Stomach (tissue), 9 donors: Measurements from ENCODE around the gene CD164L2. TPM values are rescaled to one million over a fixed set of nuclear protein-coding genes. Genes with fewer than 3 reads are reported as not detected.

ENCODE experiments used
- DNase-seq, 2 donors: peaks; one replicate each; pipeline versions ENCODE4 v3.0.0 to v3.0.0-alpha.2; 2013 to 2019
- H3K27ac ChIP-seq, 5 donors: fragments of 200-600 bp in 4 of 5; sonication (generic) in 4 of 5; one replicate each; pipeline ENCODE4 v1.5.1; 2013 to 2019; ENCODE audit warnings: mild to moderate bottlenecking in 1 of 5, moderate library complexity in 1 of 5
- H3K27me3 ChIP-seq, 3 donors: fragments of 200-600 bp; sonication (generic); one replicate each; pipeline ENCODE4 v1.5.1; 2017 to 2019; ENCODE audit warnings: mixed run types in 1 of 3
- H3K36me3 ChIP-seq, 4 donors: fragments of 200-600 bp; sonication (generic); 1 replicate in 3 of 4; 2 replicates in 1 of 4; pipeline ENCODE4 v1.5.1; 2016 to 2019
- H3K4me1 ChIP-seq, 4 donors: fragments of 200-600 bp; sonication (generic); one replicate each; pipeline ENCODE4 v1.5.1; 2016 to 2019
- H3K4me3 ChIP-seq, 4 donors: fragments of 200-600 bp; sonication (generic) in 3 of 4; one replicate each; pipeline ENCODE4 v1.5.1; 2016 to 2019; ENCODE audit warnings: mild to moderate bottlenecking in 1 of 4
- H3K9me3 ChIP-seq, 4 donors: fragments of 200-600 bp; sonication (generic); one replicate each; pipeline ENCODE4 v1.5.1; 2016 to 2019
- CTCF ChIP-seq, 7 experiments: fragments of 450-650 bp in 4 of 7; fragments of 200-600 bp in 3 of 7; sonication (generic) in 3 of 7; IDR thresholded peaks; one replicate each; pipeline ENCODE4 v1.5.1; 2016 to 2019; ENCODE audit warnings: antibody characterized with exemption in 7 of 7, control low read depth in 2 of 7, mild to moderate bottlenecking in 1 of 7
- EP300 ChIP-seq: sonication (generic); formaldehyde crosslinking; IDR thresholded peaks from one replicate; pipeline ENCODE4 v1.6.1; 2017; ENCODE audit warnings: antibody characterized with exemption
- POLR2A ChIP-seq, 4 donors: fragments of 450-650 bp; IDR thresholded peaks; one replicate each; pipeline ENCODE4 v1.6.1; 2016; ENCODE audit warnings: antibody characterized with exemption in 4 of 4, control low read depth in 2 of 4, mild to moderate bottlenecking in 1 of 4, moderate library complexity in 1 of 4
- POLR2AphosphoS5 ChIP-seq, 3 donors: sonication (generic); formaldehyde crosslinking; IDR thresholded peaks; one replicate each; pipeline ENCODE4 v1.6.1; 2016; ENCODE audit warnings: antibody characterized with exemption in 3 of 3
- WGBS, 5 donors: extraction: QIAGEN DNeasy Blood & Tissue Kit in 3 of 5; methylation state at CpG; one replicate each; pipeline versions ENCODE4 v1.1.5 to v1.1.7; 2013 to 2018; 5-methylcytosine and 5-hydroxymethylcytosine counted together
- intact Hi-C: fragments of 100-400 bp; cut with DNase I; formaldehyde crosslinking; loops from one replicate; pipeline ENCODE4 v1.15.1; 2023; ENCODE audit warnings: low total_unique reads
- polyA plus RNA-seq, 3 donors: library from polyadenylated mRNA; stranded (reverse); fragments of 200-250 nt; gene quantifications; one replicate each; pipeline ENCODE4 v1.2.3, GENCODE V29; 2013
- total RNA-seq, 5 donors: library from RNA; depleted of rRNA; stranded (reverse); fragments of >200 nt; gene quantifications; one replicate each; pipeline versions ENCODE4 v1.1.0 to v1.2.3, GENCODE V29; 2014 to 2016
- donor health status: healthy with polysubstance abuse.
- donor health status: Bipolar disorder and iron deficiency.
- donor health status: healthy.

The CD164L2 gene
- total and polyA plus RNA-seq, 8 donors = 1.5 to 8.7 TPM; not detected in 6

DNA sequence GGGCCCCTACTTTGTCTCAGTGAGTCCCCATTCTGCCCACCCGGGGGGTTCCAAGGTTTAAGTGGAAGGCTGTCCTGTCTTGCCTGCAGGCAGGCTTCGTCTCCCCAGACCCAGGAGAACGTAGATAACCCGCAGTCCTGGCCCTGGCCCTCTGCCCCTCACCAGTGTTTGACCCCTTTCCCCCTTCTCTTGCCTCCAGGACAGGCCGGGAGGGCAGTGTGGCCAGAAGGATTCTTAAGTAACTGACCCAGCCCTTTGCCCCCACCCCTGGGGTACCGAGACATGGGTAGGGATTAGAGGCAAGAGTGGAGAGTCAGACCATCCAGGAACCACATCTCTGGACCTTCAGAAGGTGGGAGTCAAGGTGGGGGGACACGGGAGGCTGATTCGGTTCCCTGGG is 52.3 kb downstream of the CD164L2 start:
- TF ChIP-seq POLR2AphosphoS5 (IDR thresholded peaks at IDR 0.05) (no peak), POLR2A (IDR thresholded peaks at IDR 0.05) (no peak), EP300 (no peak), CTCF (IDR thresholded peaks at IDR 0.05) (no peak)
- H3K36me3 ChIP-seq = peaks cover 62 to 97% (median 92%) of the 10 kb centered on the region in 4 donors
- no peaks in the 10 kb centered on the region for H3K9me3 ChIP-seq
- peaks cover 0 to 44% (median 26%) of the 10 kb centered on the region in 4 donors for H3K4me1 ChIP-seq
- H3K27ac ChIP-seq = no peak overlapping the region
- 74 to 85% (median 84%) methylated on average over 8 of the region's 8 CpGs for WGBS, 5 donors
- no peak overlapping the region for H3K4me3 ChIP-seq
- intact Hi-C loops = no loop called here
- no peaks in the 10 kb centered on the region for H3K27me3 ChIP-seq
- no peak for DNase-seq

Other genes starting within 250 kb of the CD164L2 start
- gene SLC9A1, start 228.2 kb downstream of the CD164L2 start, total RNA-seq = 100 to 1,000 TPM in 1 of 5 donors, 10 to 100 TPM in 4; 25.7 to 132 (median 42.0) TPM
- gene SLC9A1, start 228.2 kb downstream of the CD164L2 start, polyA plus RNA-seq = 10 to 100 TPM; 16.3 to 27.6 (median 19.2) TPM
- 10 to 100 TPM; 17.7 to 51.9 (median 35.3) TPM for gene WDTC1, start 148.7 kb downstream of the CD164L2 start, total RNA-seq
- 10 to 100 TPM in 2 of 3 donors, 1 to 10 TPM in 1; 7.8 to 21.4 (median 20.0) TPM for gene WDTC1, start 148.7 kb downstream of the CD164L2 start, polyA plus RNA-seq
- gene TMEM222, start 61.2 kb downstream of the CD164L2 start, total RNA-seq = 10 to 100 TPM in 3 of 5 donors, 1 to 10 TPM in 2; 1.8 to 18.8 (median 16.5) TPM
- gene TMEM222, start 61.2 kb downstream of the CD164L2 start, polyA plus RNA-seq = 10 to 100 TPM; 28.5 to 39.9 (median 38.6) TPM
- gene SYTL1, start 41.3 kb downstream of the CD164L2 start, total RNA-seq = 10 to 100 TPM; 15.6 to 65.1 (median 23.2) TPM
- gene SYTL1, start 41.3 kb downstream of the CD164L2 start, polyA plus RNA-seq = 100 to 1,000 TPM in 2 of 3 donors, 10 to 100 TPM in 1; 78.5 to 222 (median 137) TPM
- gene MAP3K6, start 16.4 kb downstream of the CD164L2 start, total RNA-seq = 10 to 100 TPM; 11.6 to 38.5 (median 25.8) TPM
- 100 to 1,000 TPM in 1 of 3 donors, 10 to 100 TPM in 2; 43.4 to 110 (median 48.0) TPM for gene MAP3K6, start 16.4 kb downstream of the CD164L2 start, polyA plus RNA-seq
- gene FCN3, start 8.5 kb downstream of the CD164L2 start, total RNA-seq = 10 to 100 TPM in 1 of 5 donors, 1 to 10 TPM in 1, under 1 TPM in 1, not detected in 2; 0.55 to 15.2 (median 2.8) TPM
- 10 to 100 TPM in 1 of 3 donors, 1 to 10 TPM in 2; 4.1 to 10.8 (median 5.0) TPM for gene FCN3, start 8.5 kb downstream of the CD164L2 start, polyA plus RNA-seq
- gene GPR3, start 9.3 kb upstream of the CD164L2 start, total RNA-seq = under 1 TPM in 2 of 5 donors, not detected in 3; 0.18 to 0.43 TPM
- gene GPR3, start 9.3 kb upstream of the CD164L2 start, polyA plus RNA-seq = under 1 TPM in 2 of 3 donors, not detected in 1; 0.25 to 0.30 TPM
- gene WASF2, start 106.8 kb upstream of the CD164L2 start, total RNA-seq = 10 to 100 TPM; 47.0 to 82.1 (median 65.3) TPM
- 10 to 100 TPM; 24.7 to 31.9 (median 25.7) TPM for gene WASF2, start 106.8 kb upstream of the CD164L2 start, polyA plus RNA-seq
- gene AHDC1, start 220.8 kb upstream of the CD164L2 start, total RNA-seq = 10 to 100 TPM; 10.8 to 95.0 (median 35.1) TPM
- 10 to 100 TPM in 1 of 3 donors, 1 to 10 TPM in 2; 5.8 to 10.3 (median 8.3) TPM for gene AHDC1, start 220.8 kb upstream of the CD164L2 start, polyA plus RNA-seq